ENCODE measurements around the gene CPEB4. TPM values are rescaled to one million over a fixed set of nuclear protein-coding genes. Genes with fewer than 3 reads are reported as not detected.

CPEB4 gene
- total and polyA plus RNA-seq, 9 of the 15 experiments (the other 6 are each of a cell fraction or from before 2014, with no cell fraction given), result 7.4 to 21.3 (median 12.4) TPM

DNA sequence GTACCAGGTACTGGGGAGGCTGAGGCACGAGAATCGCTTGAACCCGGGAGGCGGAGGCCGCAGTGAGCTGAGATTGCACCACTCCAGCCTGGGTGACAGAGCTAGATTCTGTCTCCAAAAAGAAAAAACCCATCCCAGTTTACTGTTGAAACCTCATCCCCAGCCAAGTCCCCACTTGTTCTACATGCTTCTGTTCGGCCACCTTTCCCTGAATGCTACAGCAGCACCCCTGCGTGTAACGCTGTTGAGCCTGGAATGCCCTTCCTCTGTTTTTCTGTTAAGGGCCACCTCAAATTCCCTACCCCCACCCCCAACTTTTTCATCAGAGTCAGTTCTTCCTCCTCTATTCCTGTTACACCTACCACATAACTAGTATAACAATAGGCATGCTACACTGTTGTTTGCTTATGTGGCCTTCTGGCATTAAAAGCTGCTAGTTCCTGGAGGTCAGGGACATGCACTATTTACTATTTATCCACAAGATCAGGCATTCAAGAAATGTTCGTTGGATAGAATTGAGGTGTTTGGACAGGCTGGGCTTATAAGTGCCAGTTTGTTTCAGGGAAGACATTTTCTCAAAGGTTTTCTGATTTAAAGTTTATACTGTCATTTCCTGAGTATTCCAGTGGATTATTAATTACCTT, 53.7 kb downstream of the CPEB4 start (continued):
- TF ChIP-seq, protein P1, sequence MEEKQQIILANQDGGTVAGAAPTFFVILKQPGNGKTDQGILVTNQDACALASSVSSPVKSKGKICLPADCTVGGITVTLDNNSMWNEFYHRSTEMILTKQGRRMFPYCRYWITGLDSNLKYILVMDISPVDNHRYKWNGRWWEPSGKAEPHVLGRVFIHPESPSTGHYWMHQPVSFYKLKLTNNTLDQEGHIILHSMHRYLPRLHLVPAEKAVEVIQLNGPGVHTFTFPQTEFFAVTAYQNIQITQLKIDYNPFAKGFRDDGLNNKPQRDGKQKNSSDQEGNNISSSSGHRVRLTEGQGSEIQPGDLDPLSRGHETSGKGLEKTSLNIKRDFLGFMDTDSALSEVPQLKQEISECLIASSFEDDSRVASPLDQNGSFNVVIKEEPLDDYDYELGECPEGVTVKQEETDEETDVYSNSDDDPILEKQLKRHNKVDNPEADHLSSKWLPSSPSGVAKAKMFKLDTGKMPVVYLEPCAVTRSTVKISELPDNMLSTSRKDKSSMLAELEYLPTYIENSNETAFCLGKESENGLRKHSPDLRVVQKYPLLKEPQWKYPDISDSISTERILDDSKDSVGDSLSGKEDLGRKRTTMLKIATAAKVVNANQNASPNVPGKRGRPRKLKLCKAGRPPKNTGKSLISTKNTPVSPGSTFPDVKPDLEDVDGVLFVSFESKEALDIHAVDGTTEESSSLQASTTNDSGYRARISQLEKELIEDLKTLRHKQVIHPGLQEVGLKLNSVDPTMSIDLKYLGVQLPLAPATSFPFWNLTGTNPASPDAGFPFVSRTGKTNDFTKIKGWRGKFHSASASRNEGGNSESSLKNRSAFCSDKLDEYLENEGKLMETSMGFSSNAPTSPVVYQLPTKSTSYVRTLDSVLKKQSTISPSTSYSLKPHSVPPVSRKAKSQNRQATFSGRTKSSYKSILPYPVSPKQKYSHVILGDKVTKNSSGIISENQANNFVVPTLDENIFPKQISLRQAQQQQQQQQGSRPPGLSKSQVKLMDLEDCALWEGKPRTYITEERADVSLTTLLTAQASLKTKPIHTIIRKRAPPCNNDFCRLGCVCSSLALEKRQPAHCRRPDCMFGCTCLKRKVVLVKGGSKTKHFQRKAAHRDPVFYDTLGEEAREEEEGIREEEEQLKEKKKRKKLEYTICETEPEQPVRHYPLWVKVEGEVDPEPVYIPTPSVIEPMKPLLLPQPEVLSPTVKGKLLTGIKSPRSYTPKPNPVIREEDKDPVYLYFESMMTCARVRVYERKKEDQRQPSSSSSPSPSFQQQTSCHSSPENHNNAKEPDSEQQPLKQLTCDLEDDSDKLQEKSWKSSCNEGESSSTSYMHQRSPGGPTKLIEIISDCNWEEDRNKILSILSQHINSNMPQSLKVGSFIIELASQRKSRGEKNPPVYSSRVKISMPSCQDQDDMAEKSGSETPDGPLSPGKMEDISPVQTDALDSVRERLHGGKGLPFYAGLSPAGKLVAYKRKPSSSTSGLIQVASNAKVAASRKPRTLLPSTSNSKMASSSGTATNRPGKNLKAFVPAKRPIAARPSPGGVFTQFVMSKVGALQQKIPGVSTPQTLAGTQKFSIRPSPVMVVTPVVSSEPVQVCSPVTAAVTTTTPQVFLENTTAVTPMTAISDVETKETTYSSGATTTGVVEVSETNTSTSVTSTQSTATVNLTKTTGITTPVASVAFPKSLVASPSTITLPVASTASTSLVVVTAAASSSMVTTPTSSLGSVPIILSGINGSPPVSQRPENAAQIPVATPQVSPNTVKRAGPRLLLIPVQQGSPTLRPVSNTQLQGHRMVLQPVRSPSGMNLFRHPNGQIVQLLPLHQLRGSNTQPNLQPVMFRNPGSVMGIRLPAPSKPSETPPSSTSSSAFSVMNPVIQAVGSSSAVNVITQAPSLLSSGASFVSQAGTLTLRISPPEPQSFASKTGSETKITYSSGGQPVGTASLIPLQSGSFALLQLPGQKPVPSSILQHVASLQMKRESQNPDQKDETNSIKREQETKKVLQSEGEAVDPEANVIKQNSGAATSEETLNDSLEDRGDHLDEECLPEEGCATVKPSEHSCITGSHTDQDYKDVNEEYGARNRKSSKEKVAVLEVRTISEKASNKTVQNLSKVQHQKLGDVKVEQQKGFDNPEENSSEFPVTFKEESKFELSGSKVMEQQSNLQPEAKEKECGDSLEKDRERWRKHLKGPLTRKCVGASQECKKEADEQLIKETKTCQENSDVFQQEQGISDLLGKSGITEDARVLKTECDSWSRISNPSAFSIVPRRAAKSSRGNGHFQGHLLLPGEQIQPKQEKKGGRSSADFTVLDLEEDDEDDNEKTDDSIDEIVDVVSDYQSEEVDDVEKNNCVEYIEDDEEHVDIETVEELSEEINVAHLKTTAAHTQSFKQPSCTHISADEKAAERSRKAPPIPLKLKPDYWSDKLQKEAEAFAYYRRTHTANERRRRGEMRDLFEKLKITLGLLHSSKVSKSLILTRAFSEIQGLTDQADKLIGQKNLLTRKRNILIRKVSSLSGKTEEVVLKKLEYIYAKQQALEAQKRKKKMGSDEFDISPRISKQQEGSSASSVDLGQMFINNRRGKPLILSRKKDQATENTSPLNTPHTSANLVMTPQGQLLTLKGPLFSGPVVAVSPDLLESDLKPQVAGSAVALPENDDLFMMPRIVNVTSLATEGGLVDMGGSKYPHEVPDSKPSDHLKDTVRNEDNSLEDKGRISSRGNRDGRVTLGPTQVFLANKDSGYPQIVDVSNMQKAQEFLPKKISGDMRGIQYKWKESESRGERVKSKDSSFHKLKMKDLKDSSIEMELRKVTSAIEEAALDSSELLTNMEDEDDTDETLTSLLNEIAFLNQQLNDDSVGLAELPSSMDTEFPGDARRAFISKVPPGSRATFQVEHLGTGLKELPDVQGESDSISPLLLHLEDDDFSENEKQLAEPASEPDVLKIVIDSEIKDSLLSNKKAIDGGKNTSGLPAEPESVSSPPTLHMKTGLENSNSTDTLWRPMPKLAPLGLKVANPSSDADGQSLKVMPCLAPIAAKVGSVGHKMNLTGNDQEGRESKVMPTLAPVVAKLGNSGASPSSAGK (IDR thresholded peaks at IDR 0.05), result no peak
- TF ChIP-seq, protein P2, sequence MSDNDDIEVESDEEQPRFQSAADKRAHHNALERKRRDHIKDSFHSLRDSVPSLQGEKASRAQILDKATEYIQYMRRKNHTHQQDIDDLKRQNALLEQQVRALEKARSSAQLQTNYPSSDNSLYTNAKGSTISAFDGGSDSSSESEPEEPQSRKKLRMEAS (CRISPR knock-in tag; IDR thresholded peaks at IDR 0.05), result no peak
- no peak for TF ChIP-seq MCM3 (IDR thresholded peaks at IDR 0.05)
- no peak for TF ChIP-seq ZNF134 (CRISPR knock-in tag; conservative IDR thresholded peaks at IDR 0.05)
- no peak for TF ChIP-seq ZNF699 (CRISPR knock-in tag; IDR thresholded peaks at IDR 0.05; ENCODE audit: insufficient replicate concordance)
- TF ChIP-seq HDAC2 (IDR thresholded peaks at IDR 0.05), result no peak
- TF ChIP-seq ZNF224 (CRISPR knock-in tag; IDR thresholded peaks at IDR 0.05), result no peak
- TF ChIP-seq, protein P3, sequence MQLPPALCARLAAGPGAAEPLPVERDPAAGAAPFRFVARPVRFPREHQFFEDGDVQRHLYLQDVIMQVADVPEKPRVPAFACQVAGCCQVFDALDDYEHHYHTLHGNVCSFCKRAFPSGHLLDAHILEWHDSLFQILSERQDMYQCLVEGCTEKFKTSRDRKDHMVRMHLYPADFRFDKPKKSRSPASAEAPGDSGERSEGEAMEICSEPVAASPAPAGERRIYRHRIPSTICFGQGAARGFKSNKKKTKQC (CRISPR knock-in tag; IDR thresholded peaks at IDR 0.05), result no peak
